GM06990 (cell line): ENCODE data around the gene MRPL54.

Experiments used
- DNase-seq: peaks from one replicate; pipeline ENCODE4 v3.0.0-alpha.2; 2011; ENCODE audit not compliant: insufficient read length; ENCODE audit errors: extremely low read depth
- H3K27me3 ChIP-seq: replicated peaks from 2 replicates; pipeline ENCODE4 v1.6.0; 2011; ENCODE audit warnings: low read length; ENCODE audit not compliant: control insufficient read depth, insufficient read depth
- H3K36me3 ChIP-seq: 2 replicates; pipeline ENCODE4 v1.5.1; 2011; ENCODE audit warnings: low read length; ENCODE audit not compliant: control insufficient read depth, insufficient read depth
- H3K4me3 ChIP-seq: replicated peaks from 2 replicates; pipeline ENCODE4 v1.5.1; 2011; ENCODE audit warnings: low read depth, mild to moderate bottlenecking, control low read depth, low read length
- CTCF ChIP-seq: IDR thresholded peaks from 2 replicates; pipeline ENCODE4 v1.5.1; 2011; ENCODE audit warnings: low read length, control low read depth, mild to moderate bottlenecking, inconsistent platforms; ENCODE audit not compliant: insufficient read depth, poor library complexity, severe bottlenecking

MRPL54 gene

GRCh38 chr19:3725640-3726310 is 36.7 kb upstream of the MRPL54 start:
- TF ChIP-seq CTCF: no peak
- Histone ChIP-seq H3K36me3 (no peaks in the 10 kb centered on the region), H3K4me3 (no peak overlapping the region), H3K27me3 (no peaks in the 10 kb centered on the region; the same call in 1 of the 2 replicates)
- no peak for DNase-seq

- Histone ChIP-seq H3K4me3 (no peak overlapping the region), H3K36me3 (no peaks in the 10 kb centered on the region), H3K27me3 (no peaks in the 10 kb centered on the region)
- no peak for TF ChIP-seq CTCF
- no peak for DNase-seq
Observed at GRCh38 chr19:3730457-3730958, 32.0 kb upstream of the MRPL54 start.

- Histone ChIP-seq H3K36me3 (no peaks in the 10 kb centered on the region), H3K27me3 (no peaks in the 10 kb centered on the region), H3K4me3 (no peak overlapping the region)
- DNase-seq: no peak
- no peak for TF ChIP-seq CTCF
Observed at GRCh38 chr19:3732108-3732507, 30.4 kb upstream of the MRPL54 start.

- Histone ChIP-seq H3K27me3 (no peaks in the 10 kb centered on the region), H3K4me3 (no peak overlapping the region), H3K36me3 (no peaks in the 10 kb centered on the region)
- no peak for TF ChIP-seq CTCF
- DNase-seq: no peak
Observed at GRCh38 chr19:3733549-3734309, 28.8 kb upstream of the MRPL54 start.

- no peak for TF ChIP-seq CTCF
- Histone ChIP-seq H3K4me3 (no peak overlapping the region), H3K27me3 (no peaks in the 10 kb centered on the region), H3K36me3 (no peaks in the 10 kb centered on the region)
- DNase-seq: no peak
Observed at GRCh38 chr19:3734310-3734600, 28.2 kb upstream of the MRPL54 start.
